IMR-90 (cell line): Measurements from ENCODE around the gene MAN1C1. TPM values are rescaled to one million over a fixed set of nuclear protein-coding genes. Genes with fewer than 3 reads are reported as not detected.

Source experiments
- ATAC-seq: fragments of 200-7000 bp; cut with Tn5 transposase; 2 replicates; pipeline ENCODE4 v1.9.1; 2020; ENCODE audit warnings: low read depth, mild to moderate bottlenecking, moderate library complexity
- BruUV-seq: library from RNA; stranded (reverse); fragments of 400-500 nt; replicated peaks from 2 replicates; lab custom pipeline; 2021; lab: Mats Ljungman, UMichigan
- CTCF ChIA-PET: fragments of 300-600 bp; formaldehyde crosslinking; extraction: SDS; loops from one replicate; lab custom pipeline; 2021; ENCODE audit warnings: antibody characterized with exemption; lab: Yijun Ruan, JAX
- POLR2A ChIA-PET: fragments of 300-600 bp; sonication (Branson Sonifier 250); formaldehyde crosslinking; loops from one replicate; lab custom pipeline; 2022; ENCODE audit warnings: antibody characterized with exemption; ENCODE audit not compliant: unreplicated experiment; lab: Charles Lee
- DNase-seq: peaks from one replicate; pipeline ENCODE4 v3.0.0; 2013
- H2AFZ ChIP-seq: replicated peaks from 2 replicates; pipeline ENCODE3; 2013; ENCODE audit warnings: low read length, mild to moderate bottlenecking; ENCODE audit not compliant: poor library complexity
- H2AK5ac ChIP-seq: 2 replicates; pipeline ENCODE4 v1.6.1; 2013; ENCODE audit warnings: low read depth, low read length, inconsistent platforms
- H2AK9ac ChIP-seq: replicated peaks from 2 replicates; pipeline ENCODE3; 2013; ENCODE audit warnings: mild to moderate bottlenecking, low read depth, low read length, moderate library complexity; ENCODE audit not compliant: poor library complexity
- H2BK120ac ChIP-seq: 2 replicates; pipeline ENCODE4 v1.6.1; 2013; ENCODE audit warnings: low read depth, low read length, inconsistent platforms
- H2BK15ac ChIP-seq: 3 replicates; pipeline ENCODE4 v1.6.1; 2013; ENCODE audit warnings: low read depth, low read length, inconsistent platforms
- H2BK20ac ChIP-seq: 2 replicates; pipeline ENCODE4 v1.6.1; 2013; ENCODE audit warnings: low read depth, mild to moderate bottlenecking, inconsistent platforms, low read length, moderate library complexity
- H2BK5ac ChIP-seq: 2 replicates; pipeline ENCODE4 v1.6.1; 2013; ENCODE audit warnings: mild to moderate bottlenecking, low read depth, low read length, inconsistent platforms; ENCODE audit not compliant: poor library complexity, severe bottlenecking
- H3K14ac ChIP-seq: replicated peaks from 2 replicates; pipeline ENCODE4 v1.6.1; 2013; ENCODE audit warnings: low read depth, low read length, inconsistent platforms
- H3K18ac ChIP-seq: 2 replicates; pipeline ENCODE4 v1.6.1; 2013; ENCODE audit warnings: low read depth, low read length, control low read depth
- H3K23ac ChIP-seq: 2 replicates; pipeline ENCODE4 v1.6.1; 2013; ENCODE audit warnings: low read depth, low read length, inconsistent platforms
- H3K27ac ChIP-seq: 2 replicates; pipeline ENCODE4 v1.5.1; 2013; ENCODE audit warnings: mild to moderate bottlenecking, control low read depth, low read length; ENCODE audit not compliant: insufficient read depth
- H3K27me3 ChIP-seq: 2 replicates; pipeline ENCODE4 v1.6.1; 2013; ENCODE audit warnings: low read length; ENCODE audit not compliant: control insufficient read depth, insufficient read depth
- H3K36me3 ChIP-seq: 2 replicates; pipeline ENCODE4 v1.6.1; 2013; ENCODE audit warnings: low read length, mixed read lengths; ENCODE audit not compliant: control insufficient read depth, insufficient read depth
- H3K4ac ChIP-seq: 2 replicates; pipeline ENCODE4 v1.6.1; 2013; ENCODE audit warnings: low read depth, low read length, inconsistent platforms
- H3K4me1 ChIP-seq: 2 replicates; pipeline ENCODE4 v1.6.1; 2013; ENCODE audit warnings: low read length, mixed read lengths; ENCODE audit not compliant: control insufficient read depth, insufficient read depth
- H3K4me2 ChIP-seq: 2 replicates; pipeline ENCODE4 v1.6.1; 2013; ENCODE audit warnings: low read depth, mild to moderate bottlenecking, control low read depth, low read length, moderate library complexity
- H3K4me3 ChIP-seq: 2 replicates; pipeline ENCODE4 v1.5.1; 2013; ENCODE audit warnings: low read depth, mild to moderate bottlenecking, control low read depth, low read length, moderate library complexity; ENCODE audit not compliant: insufficient read depth
- H3K56ac ChIP-seq: 2 replicates; pipeline ENCODE4 v1.6.1; 2013; ENCODE audit warnings: low read length, inconsistent platforms; ENCODE audit not compliant: insufficient read depth; ENCODE audit errors: extremely low read depth
- H3K79me1 ChIP-seq, 2 experiments: 2 replicates each; pipeline ENCODE4 v1.6.1; 2013; ENCODE audit warnings: low read length in 2 of 2, inconsistent platforms in 1 of 2, low read depth in 1 of 2
- H3K9ac ChIP-seq: 2 replicates; pipeline ENCODE4 v1.6.1; 2013; ENCODE audit warnings: low read depth, low read length, control low read depth
- H3K9me1 ChIP-seq: 2 replicates; pipeline ENCODE4 v1.6.1; 2013; ENCODE audit warnings: low read length, inconsistent platforms; ENCODE audit not compliant: insufficient read depth
- H3K9me3 ChIP-seq: 2 replicates; pipeline ENCODE4 v1.6.1; 2013; ENCODE audit warnings: low read length; ENCODE audit not compliant: control insufficient read depth, insufficient read depth
- H4K20me1 ChIP-seq: 2 replicates; pipeline ENCODE4 v1.6.1; 2013; ENCODE audit warnings: low read length, inconsistent platforms; ENCODE audit not compliant: insufficient read depth
- H4K5ac ChIP-seq: 2 replicates; pipeline ENCODE4 v1.6.1; 2013; ENCODE audit warnings: mild to moderate bottlenecking, low read depth, low read length, control low read depth
- H4K8ac ChIP-seq, 2 experiments: 2 replicates each; pipeline ENCODE4 v1.6.1; 2013; ENCODE audit warnings: low read depth in 2 of 2, low read length in 2 of 2, control low read depth in 1 of 2, inconsistent platforms in 1 of 2
- H4K91ac ChIP-seq: 2 replicates; pipeline ENCODE4 v1.6.1; 2013; ENCODE audit warnings: low read depth, low read length, inconsistent platforms; ENCODE audit not compliant: insufficient read depth
- BHLHE40 ChIP-seq: fragments of 150-350 bp; IDR thresholded peaks from 2 replicates; pipeline ENCODE4 v1.6.1; 2016; ENCODE audit warnings: mild to moderate bottlenecking, low read depth, low read length
- CEBPB ChIP-seq: IDR thresholded peaks from 2 replicates; pipeline ENCODE4 v1.6.1; 2012; ENCODE audit warnings: low read depth, low read length, improper control_type of control experiment
- CHD1 ChIP-seq: IDR thresholded peaks from 2 replicates; pipeline ENCODE4 v1.6.1; 2012; ENCODE audit warnings: low read depth, low read length, improper control_type of control experiment
- FOS ChIP-seq: fragments of 150-350 bp; IDR thresholded peaks from 2 replicates; pipeline ENCODE4 v1.6.1; 2016; ENCODE audit warnings: low read depth, low read length
- MAFK ChIP-seq: IDR thresholded peaks from 2 replicates; pipeline ENCODE4 v1.6.1; 2012; ENCODE audit warnings: low read depth, low read length, improper control_type of control experiment
- MAZ ChIP-seq: IDR thresholded peaks from 2 replicates; pipeline ENCODE4 v1.6.1; 2012; ENCODE audit warnings: low read depth, mild to moderate bottlenecking, low read length, improper control_type of control experiment, moderate library complexity, borderline replicate concordance
- MXI1 ChIP-seq: IDR thresholded peaks from 2 replicates; pipeline ENCODE4 v1.6.1; 2012; ENCODE audit warnings: low read depth, mild to moderate bottlenecking, low read length, moderate library complexity, borderline replicate concordance
- NFE2L2 ChIP-seq: fragments of 150-350 bp; IDR thresholded peaks from 2 replicates; pipeline ENCODE4 v1.6.1; 2016; ENCODE audit warnings: low read depth, mild to moderate bottlenecking, low read length
- POLR2A ChIP-seq: IDR thresholded peaks from 2 replicates; pipeline ENCODE4 v1.6.1; 2012; ENCODE audit warnings: mild to moderate bottlenecking, low read depth, low read length
- RAD21 ChIP-seq: IDR thresholded peaks from 2 replicates; pipeline ENCODE4 v1.6.1; 2012; ENCODE audit warnings: low read length, improper control_type of control experiment
- RCOR1 ChIP-seq: IDR thresholded peaks from 2 replicates; pipeline ENCODE4 v1.6.1; 2012; ENCODE audit warnings: mild to moderate bottlenecking, low read length, improper control_type of control experiment; ENCODE audit not compliant: insufficient replicate concordance
- RFX5 ChIP-seq: IDR thresholded peaks from 2 replicates; pipeline ENCODE4 v1.8.0; 2012; ENCODE audit warnings: low read depth, mild to moderate bottlenecking, low read length, moderate library complexity
- SMC3 ChIP-seq: fragments of 150-350 bp; IDR thresholded peaks from 2 replicates; pipeline ENCODE4 v1.6.1; 2016; ENCODE audit warnings: low read depth, mild to moderate bottlenecking, antibody characterized with exemption, low read length, moderate library complexity
- WGBS, 2 experiments: methylation state at CpG; one replicate each; pipeline versions ENCODE4 v1.1.5 to v1.1.7; 2013; ENCODE audit warnings: missing lambda C conversion rate in 2 of 2; ENCODE audit not compliant: insufficient read length in 1 of 2; ENCODE audit errors: extremely low coverage in 2 of 2; 5-methylcytosine and 5-hydroxymethylcytosine counted together
- dilution Hi-C: fragments of 300-500 bp; cut with HindIII; formaldehyde crosslinking; loops from one replicate; pipeline ENCODE4 v1.14.3; 2018; ENCODE audit warnings: low sequenced_read_pairs; ENCODE audit not compliant: unreplicated experiment
- in situ Hi-C: fragments of 300-500 bp; cut with MboI; formaldehyde crosslinking; loops from 3 replicates; pipeline ENCODE4 v1.14.3; 2019; ENCODE audit warnings: low sequenced_read_pairs, inconsistent platforms, mixed read lengths
- intact Hi-C: fragments of 100-400 bp; cut with micrococcal nuclease; formaldehyde crosslinking; loops from 2 replicates; pipeline ENCODE4 v1.10.0; 2022
- polyA plus RNA-seq, 3 experiments: library from polyadenylated mRNA; depleted of rRNA; stranded (reverse); fragments of >200 nt; gene quantifications; 2 replicates each; pipeline ENCODE4 v1.2.3, GENCODE V29; 2012; ENCODE audit warnings: low replicate concordance in 1 of 3
- total RNA-seq: library from RNA; depleted of rRNA; stranded (reverse); fragments of >200 nt; gene quantifications from 2 replicates; pipeline ENCODE4 v1.2.3, GENCODE V29; 2012
- TF ChIP-seq, protein P1 (sequence below): fragments of 150-350 bp; IDR thresholded peaks from 2 replicates; pipeline ENCODE4 v1.6.1; 2017; ENCODE audit warnings: mild to moderate bottlenecking, antibody characterized with exemption, low read length, low read depth
- TF ChIP-seq, protein P2 (sequence below): fragments of 150-350 bp; IDR thresholded peaks from 2 replicates; pipeline ENCODE4 v1.6.1; 2016; ENCODE audit warnings: low read depth, mild to moderate bottlenecking, low read length, moderate library complexity, borderline replicate concordance
- TF ChIP-seq, protein P3 (sequence below): conservative IDR thresholded peaks from 2 replicates; pipeline ENCODE4 v1.5.1; 2012; ENCODE audit warnings: mild to moderate bottlenecking, low read depth, low read length, improper control_type of control experiment

MAN1C1 gene
- total and polyA plus RNA-seq, 2 of the 4 experiments (the other 2 are of a cell fraction): 3.2 to 11.3 TPM

DNA sequence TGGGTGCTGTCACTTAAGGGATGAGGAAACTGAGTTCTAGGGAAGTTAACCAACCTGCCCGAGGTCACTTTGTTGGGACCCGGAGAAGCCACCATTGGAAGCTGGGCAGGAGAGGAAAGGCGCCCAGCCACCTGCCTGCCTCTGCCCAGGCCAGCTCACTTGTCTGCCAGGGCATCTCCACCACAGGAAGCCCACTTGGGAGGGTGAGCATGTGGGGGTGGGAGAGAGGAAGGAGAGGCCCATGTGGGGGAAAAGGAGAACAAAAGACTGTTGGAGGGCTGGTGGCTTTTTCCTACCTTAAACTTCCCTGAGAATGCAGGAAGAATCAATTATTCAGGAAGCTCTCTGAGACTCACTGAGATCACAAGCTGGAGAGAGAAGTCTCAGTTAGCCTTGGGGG lies 139.6 kb downstream of the MAN1C1 start:
- no peak overlapping the region for H3K14ac ChIP-seq
- H2BK20ac ChIP-seq: no peak overlapping the region
- no peaks in the 10 kb centered on the region for H3K9me3 ChIP-seq
- DNase-seq (no peak), ATAC-seq (no peak)
- H3K27me3 ChIP-seq: no peaks in the 10 kb centered on the region
- H3K4me1 ChIP-seq: no peaks in the 10 kb centered on the region
- no peaks in the 10 kb centered on the region for H4K20me1 ChIP-seq
- no peak overlapping the region for H3K18ac ChIP-seq
- no peak overlapping the region for H2AFZ ChIP-seq
- H3K27ac ChIP-seq: no peak overlapping the region
- H4K8ac ChIP-seq: no peak overlapping the region
- H3K79me1 ChIP-seq: no peaks in the 10 kb centered on the region
- dilution Hi-C loops: no loop called here
- peaks cover 30% of the 10 kb centered on the region; the same call in 1 of the 2 replicates for H3K36me3 ChIP-seq
- no peak overlapping the region for H2BK120ac ChIP-seq
- no peak overlapping the region for H3K56ac ChIP-seq
- in situ Hi-C loops: no loop called here
- intact Hi-C loops: no loop called here
- no peak overlapping the region for H2BK15ac ChIP-seq
- ChIA-PET CTCF (no interaction called here), POLR2A (no interaction called here)
- H2BK5ac ChIP-seq: no peak overlapping the region
- H3K9me1 ChIP-seq: no peaks in the 10 kb centered on the region; the same call in 1 of the 2 replicates
- TF ChIP-seq FOS (no peak), NFE2L2 (no peak), RFX5 (no peak), MXI1 (no peak), POLR2A (no peak), MAZ (no peak), CHD1 (no peak), MAFK (no peak), CEBPB (no peak), RAD21 (no peak), SMC3 (no peak), RCOR1 (no peak), BHLHE40 (no peak)
- TF ChIP-seq, protein P1, sequence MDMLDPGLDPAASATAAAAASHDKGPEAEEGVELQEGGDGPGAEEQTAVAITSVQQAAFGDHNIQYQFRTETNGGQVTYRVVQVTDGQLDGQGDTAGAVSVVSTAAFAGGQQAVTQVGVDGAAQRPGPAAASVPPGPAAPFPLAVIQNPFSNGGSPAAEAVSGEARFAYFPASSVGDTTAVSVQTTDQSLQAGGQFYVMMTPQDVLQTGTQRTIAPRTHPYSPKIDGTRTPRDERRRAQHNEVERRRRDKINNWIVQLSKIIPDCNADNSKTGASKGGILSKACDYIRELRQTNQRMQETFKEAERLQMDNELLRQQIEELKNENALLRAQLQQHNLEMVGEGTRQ: no peak
- TF ChIP-seq, protein P2, sequence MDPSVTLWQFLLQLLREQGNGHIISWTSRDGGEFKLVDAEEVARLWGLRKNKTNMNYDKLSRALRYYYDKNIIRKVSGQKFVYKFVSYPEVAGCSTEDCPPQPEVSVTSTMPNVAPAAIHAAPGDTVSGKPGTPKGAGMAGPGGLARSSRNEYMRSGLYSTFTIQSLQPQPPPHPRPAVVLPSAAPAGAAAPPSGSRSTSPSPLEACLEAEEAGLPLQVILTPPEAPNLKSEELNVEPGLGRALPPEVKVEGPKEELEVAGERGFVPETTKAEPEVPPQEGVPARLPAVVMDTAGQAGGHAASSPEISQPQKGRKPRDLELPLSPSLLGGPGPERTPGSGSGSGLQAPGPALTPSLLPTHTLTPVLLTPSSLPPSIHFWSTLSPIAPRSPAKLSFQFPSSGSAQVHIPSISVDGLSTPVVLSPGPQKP: no peak
- TF ChIP-seq, protein P3, sequence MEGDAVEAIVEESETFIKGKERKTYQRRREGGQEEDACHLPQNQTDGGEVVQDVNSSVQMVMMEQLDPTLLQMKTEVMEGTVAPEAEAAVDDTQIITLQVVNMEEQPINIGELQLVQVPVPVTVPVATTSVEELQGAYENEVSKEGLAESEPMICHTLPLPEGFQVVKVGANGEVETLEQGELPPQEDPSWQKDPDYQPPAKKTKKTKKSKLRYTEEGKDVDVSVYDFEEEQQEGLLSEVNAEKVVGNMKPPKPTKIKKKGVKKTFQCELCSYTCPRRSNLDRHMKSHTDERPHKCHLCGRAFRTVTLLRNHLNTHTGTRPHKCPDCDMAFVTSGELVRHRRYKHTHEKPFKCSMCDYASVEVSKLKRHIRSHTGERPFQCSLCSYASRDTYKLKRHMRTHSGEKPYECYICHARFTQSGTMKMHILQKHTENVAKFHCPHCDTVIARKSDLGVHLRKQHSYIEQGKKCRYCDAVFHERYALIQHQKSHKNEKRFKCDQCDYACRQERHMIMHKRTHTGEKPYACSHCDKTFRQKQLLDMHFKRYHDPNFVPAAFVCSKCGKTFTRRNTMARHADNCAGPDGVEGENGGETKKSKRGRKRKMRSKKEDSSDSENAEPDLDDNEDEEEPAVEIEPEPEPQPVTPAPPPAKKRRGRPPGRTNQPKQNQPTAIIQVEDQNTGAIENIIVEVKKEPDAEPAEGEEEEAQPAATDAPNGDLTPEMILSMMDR: no peak
- no peak overlapping the region for H3K4me3 ChIP-seq
- no peak overlapping the region for H3K4me2 ChIP-seq
- no peak overlapping the region for H4K5ac ChIP-seq
- no peak overlapping the region for H3K9ac ChIP-seq
- no CpG with 5 or more reads among the region's 3 CpGs for WGBS, 2 experiments
- no peak overlapping the region for H2AK5ac ChIP-seq
- no peak overlapping the region for H2AK9ac ChIP-seq
- no TSS peak for BruUV-seq
- H3K23ac ChIP-seq: no peak overlapping the region
- no peak overlapping the region for H3K4ac ChIP-seq
- no peak overlapping the region for H4K91ac ChIP-seq
